22Rv1 (cell line): Measurements from ENCODE around the gene OXT.

Source experiments
- CTCF ChIP-seq: fragments of 450-650 bp; IDR thresholded peaks from 2 replicates; pipeline ENCODE4 v1.5.1; 2017; ENCODE audit warnings: mild to moderate bottlenecking
- ZFX ChIP-seq: fragments of 450-650 bp; IDR thresholded peaks from 2 replicates; pipeline ENCODE4 v1.6.1; 2017; ENCODE audit warnings: antibody characterized with exemption, borderline replicate concordance

GRCh38 chr20:3041854-3042409, 29.5 kb upstream of the OXT start:
- no peak for TF ChIP-seq CTCF
- TF ChIP-seq ZFX, result no peak
